C4-2B (cell line): ENCODE results near the gene OR51A2.

ENCODE experiments used
- ZFX ChIP-seq: fragments of 450-650 bp; IDR thresholded peaks from 2 replicates; pipeline ENCODE4 v1.6.1; 2017
- TF ChIP-seq, protein P1 (sequence below): fragments of 450-650 bp; conservative IDR thresholded peaks from 2 replicates; pipeline ENCODE4 v1.5.1; 2017; ENCODE audit warnings: mild to moderate bottlenecking

DNA sequence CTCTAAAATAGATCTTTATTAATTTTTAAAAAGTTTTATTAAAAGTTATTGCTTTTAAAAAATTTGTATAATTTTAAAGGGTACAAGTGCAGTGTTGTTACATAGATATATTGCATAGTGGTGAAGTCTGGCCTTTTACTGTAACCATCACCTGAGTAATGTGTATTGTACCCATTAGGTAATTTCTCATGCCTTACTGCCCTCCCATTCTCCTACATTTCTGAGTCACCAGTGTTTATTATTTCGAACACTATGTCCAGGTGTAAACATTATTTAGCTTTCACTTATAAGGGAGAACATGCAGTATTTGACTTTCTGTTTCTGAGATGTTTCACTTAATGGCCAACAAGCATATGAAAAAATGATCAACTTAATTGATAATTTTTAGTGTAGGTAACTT lies 33.7 kb downstream of the OR51A2 start:
- TF ChIP-seq, protein P1, sequence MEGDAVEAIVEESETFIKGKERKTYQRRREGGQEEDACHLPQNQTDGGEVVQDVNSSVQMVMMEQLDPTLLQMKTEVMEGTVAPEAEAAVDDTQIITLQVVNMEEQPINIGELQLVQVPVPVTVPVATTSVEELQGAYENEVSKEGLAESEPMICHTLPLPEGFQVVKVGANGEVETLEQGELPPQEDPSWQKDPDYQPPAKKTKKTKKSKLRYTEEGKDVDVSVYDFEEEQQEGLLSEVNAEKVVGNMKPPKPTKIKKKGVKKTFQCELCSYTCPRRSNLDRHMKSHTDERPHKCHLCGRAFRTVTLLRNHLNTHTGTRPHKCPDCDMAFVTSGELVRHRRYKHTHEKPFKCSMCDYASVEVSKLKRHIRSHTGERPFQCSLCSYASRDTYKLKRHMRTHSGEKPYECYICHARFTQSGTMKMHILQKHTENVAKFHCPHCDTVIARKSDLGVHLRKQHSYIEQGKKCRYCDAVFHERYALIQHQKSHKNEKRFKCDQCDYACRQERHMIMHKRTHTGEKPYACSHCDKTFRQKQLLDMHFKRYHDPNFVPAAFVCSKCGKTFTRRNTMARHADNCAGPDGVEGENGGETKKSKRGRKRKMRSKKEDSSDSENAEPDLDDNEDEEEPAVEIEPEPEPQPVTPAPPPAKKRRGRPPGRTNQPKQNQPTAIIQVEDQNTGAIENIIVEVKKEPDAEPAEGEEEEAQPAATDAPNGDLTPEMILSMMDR = no peak
- no peak for TF ChIP-seq ZFX
